ENCODE data around the gene PAX8.

The PAX8 gene

GRCh38 chr2:113173542-113174375, 105.0 kb downstream of the PAX8 start, which contains the start of gene PSD4:
PSD4 (plus strand) TSS chr2:113173971; CDS start chr2:113182457, 8,486 bp downstream.
- no peak for TF ChIP-seq CTCF (IDR thresholded peaks at IDR 0.05; ENCODE audit: borderline replicate concordance, control extremely low read depth, extremely low read depth, insufficient read depth, missing control alignments)
- DNase-seq (ENCODE audit: low spot score), result peak; percentile 91
- in situ Hi-C loops (cut with MboI; ENCODE audit: low sequenced_read_pairs, unreplicated experiment), result no loop called here

GRCh38 chr2:113172721-113173541, 105.8 kb downstream of the PAX8 start:
- DNase-seq (ENCODE audit: low spot score), result no peak
- TF ChIP-seq CTCF (IDR thresholded peaks at IDR 0.05; ENCODE audit: borderline replicate concordance, control extremely low read depth, extremely low read depth, insufficient read depth, missing control alignments), result no peak
- in situ Hi-C loops (cut with MboI; ENCODE audit: low sequenced_read_pairs, unreplicated experiment), result no loop called here

- in situ Hi-C loops (cut with MboI; ENCODE audit: low sequenced_read_pairs, unreplicated experiment), result no loop called here
- no peak for TF ChIP-seq CTCF (IDR thresholded peaks at IDR 0.05; ENCODE audit: borderline replicate concordance, control extremely low read depth, extremely low read depth, insufficient read depth, missing control alignments)
- DNase-seq (ENCODE audit: low spot score), result no peak
These were observed 107.2 kb downstream of the PAX8 start for GRCh38 chr2:113171334-113172075.

- in situ Hi-C loops (cut with MboI; ENCODE audit: low sequenced_read_pairs, unreplicated experiment), result no loop called here
- TF ChIP-seq CTCF (IDR thresholded peaks at IDR 0.05; ENCODE audit: borderline replicate concordance, control extremely low read depth, extremely low read depth, insufficient read depth, missing control alignments), result no peak
- DNase-seq (ENCODE audit: low spot score), result no peak
These were observed 109.1 kb downstream of the PAX8 start for GRCh38 chr2:113169586-113169985.

- no peak for TF ChIP-seq CTCF (IDR thresholded peaks at IDR 0.05; ENCODE audit: borderline replicate concordance, control extremely low read depth, extremely low read depth, insufficient read depth, missing control alignments)
- peak; percentile 69 for DNase-seq (ENCODE audit: low spot score)
- in situ Hi-C loops (cut with MboI; ENCODE audit: low sequenced_read_pairs, unreplicated experiment), result no loop called here
These were observed 109.7 kb downstream of the PAX8 start for GRCh38 chr2:113169002-113169530.

- in situ Hi-C loops (cut with MboI; ENCODE audit: low sequenced_read_pairs, unreplicated experiment), result no loop called here
- no peak for DNase-seq (ENCODE audit: low spot score)
- TF ChIP-seq CTCF (IDR thresholded peaks at IDR 0.05; ENCODE audit: borderline replicate concordance, control extremely low read depth, extremely low read depth, insufficient read depth, missing control alignments), result no peak
These were observed 110.8 kb downstream of the PAX8 start for GRCh38 chr2:113167962-113168340.

All from GM13976 (cell line).